Ectodermal cell (in vitro differentiated cells): Measurements from ENCODE around the gene DFFB.

Experiments
- H3K27ac ChIP-seq: 2 replicates; pipeline ENCODE4 v1.7.0; 2013; ENCODE audit warnings: mild to moderate bottlenecking, low read depth, low read length; ENCODE audit not compliant: insufficient read depth, poor library complexity, severe bottlenecking
- H3K27me3 ChIP-seq: 2 replicates; pipeline ENCODE4 v1.7.0; 2013; ENCODE audit warnings: mild to moderate bottlenecking, low read length; ENCODE audit not compliant: insufficient read depth, control insufficient read depth, poor library complexity, severe bottlenecking
- H3K36me3 ChIP-seq: one replicate; pipeline ENCODE4 v1.7.0; 2013; ENCODE audit warnings: low read length; ENCODE audit not compliant: control insufficient read depth, insufficient read depth
- H3K4me1 ChIP-seq: one replicate; pipeline ENCODE4 v1.7.0; 2013; ENCODE audit warnings: low read length; ENCODE audit not compliant: control insufficient read depth, insufficient read depth
- H3K4me3 ChIP-seq: 2 replicates; pipeline ENCODE4 v1.7.0; 2013; ENCODE audit warnings: low read depth, low read length, control low read depth; ENCODE audit not compliant: insufficient read depth
- H3K9me3 ChIP-seq: 2 replicates; pipeline ENCODE4 v1.7.0; 2013; ENCODE audit warnings: mild to moderate bottlenecking, low read length, moderate library complexity; ENCODE audit not compliant: control insufficient read depth
- WGBS, 2 experiments: methylation state at CpG; one replicate each; pipeline ENCODE4 v1.1.7; 2013; ENCODE audit warnings: missing lambda C conversion rate in 2 of 2; 5-methylcytosine and 5-hydroxymethylcytosine counted together

The DFFB gene

GRCh38 chr1:3902111-3902511 lies 44.8 kb downstream of the DFFB start:
- Histone ChIP-seq H3K27ac (no peak overlapping the region), H3K36me3 (no peaks in the 10 kb centered on the region), H3K9me3 (no peaks in the 10 kb centered on the region), H3K27me3 (no peaks in the 10 kb centered on the region), H3K4me1 (peaks cover 10% of the 10 kb centered on the region), H3K4me3 (no peak overlapping the region)
- WGBS, 2 experiments, result 93 to 96% methylated on average over 14 to 15 of the region's 15 CpGs

DNA sequence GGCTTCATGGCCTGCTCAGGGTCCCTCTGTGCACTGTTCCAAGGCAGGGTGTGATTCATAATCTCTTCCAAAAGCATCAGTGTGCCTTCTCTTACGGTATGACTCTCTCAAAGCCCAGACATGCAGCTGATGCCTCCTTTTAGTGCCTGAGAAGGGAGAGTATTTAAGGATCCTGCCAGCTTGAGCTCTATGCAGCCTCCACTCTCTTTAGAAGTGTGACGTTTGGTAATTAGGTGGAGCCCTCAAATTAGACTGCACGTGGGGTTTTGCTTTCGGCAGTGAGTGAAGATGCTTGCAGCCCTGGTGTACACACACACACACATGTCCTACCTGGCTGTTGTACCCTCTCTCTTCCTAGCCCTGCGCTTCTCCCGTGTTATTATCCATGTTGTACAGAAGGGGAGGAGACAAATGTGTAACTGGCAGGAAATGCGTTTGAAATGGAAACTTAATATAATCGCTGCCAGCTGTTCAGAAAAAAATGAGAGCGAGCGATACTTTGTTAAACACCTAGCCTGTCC lies 45.4 kb downstream of the DFFB start:
- no peaks in the 10 kb centered on the region for H3K27me3 ChIP-seq
- 95 to 96% methylated on average over 10 of the region's 10 CpGs for WGBS, 2 experiments
- no peak overlapping the region for H3K27ac ChIP-seq
- no peak overlapping the region for H3K4me3 ChIP-seq
- no peaks in the 10 kb centered on the region for H3K9me3 ChIP-seq
- H3K36me3 ChIP-seq, result no peaks in the 10 kb centered on the region
- H3K4me1 ChIP-seq, result peaks cover 10% of the 10 kb centered on the region

GRCh38 chr1:3903141-3904005 lies 46.1 kb downstream of the DFFB start:
- H3K9me3 ChIP-seq, result no peaks in the 10 kb centered on the region
- WGBS, 2 experiments, result 81 to 84% methylated on average over 16 of the region's 16 CpGs
- no peak overlapping the region for H3K4me3 ChIP-seq
- H3K27ac ChIP-seq, result no peak overlapping the region
- H3K36me3 ChIP-seq, result no peaks in the 10 kb centered on the region
- peaks cover 10% of the 10 kb centered on the region for H3K4me1 ChIP-seq
- no peaks in the 10 kb centered on the region for H3K27me3 ChIP-seq

GRCh38 chr1:3904006-3904842 lies 46.9 kb downstream of the DFFB start:
- no peaks in the 10 kb centered on the region for H3K36me3 ChIP-seq
- no peaks in the 10 kb centered on the region for H3K9me3 ChIP-seq
- H3K27ac ChIP-seq, result no peak overlapping the region
- peaks cover 14% of the 10 kb centered on the region for H3K4me1 ChIP-seq
- H3K4me3 ChIP-seq, result no peak overlapping the region
- H3K27me3 ChIP-seq, result no peaks in the 10 kb centered on the region
- WGBS, 2 experiments, result 86% methylated on average over 24 of the region's 24 CpGs

GRCh38 chr1:3904843-3905185 lies 47.5 kb downstream of the DFFB start:
- Histone ChIP-seq H3K27ac (no peak overlapping the region), H3K36me3 (no peaks in the 10 kb centered on the region), H3K4me1 (peaks cover 19% of the 10 kb centered on the region), H3K9me3 (no peaks in the 10 kb centered on the region), H3K4me3 (no peak overlapping the region), H3K27me3 (no peaks in the 10 kb centered on the region)
- 90 to 91% methylated on average over 4 of the region's 4 CpGs for WGBS, 2 experiments

DNA sequence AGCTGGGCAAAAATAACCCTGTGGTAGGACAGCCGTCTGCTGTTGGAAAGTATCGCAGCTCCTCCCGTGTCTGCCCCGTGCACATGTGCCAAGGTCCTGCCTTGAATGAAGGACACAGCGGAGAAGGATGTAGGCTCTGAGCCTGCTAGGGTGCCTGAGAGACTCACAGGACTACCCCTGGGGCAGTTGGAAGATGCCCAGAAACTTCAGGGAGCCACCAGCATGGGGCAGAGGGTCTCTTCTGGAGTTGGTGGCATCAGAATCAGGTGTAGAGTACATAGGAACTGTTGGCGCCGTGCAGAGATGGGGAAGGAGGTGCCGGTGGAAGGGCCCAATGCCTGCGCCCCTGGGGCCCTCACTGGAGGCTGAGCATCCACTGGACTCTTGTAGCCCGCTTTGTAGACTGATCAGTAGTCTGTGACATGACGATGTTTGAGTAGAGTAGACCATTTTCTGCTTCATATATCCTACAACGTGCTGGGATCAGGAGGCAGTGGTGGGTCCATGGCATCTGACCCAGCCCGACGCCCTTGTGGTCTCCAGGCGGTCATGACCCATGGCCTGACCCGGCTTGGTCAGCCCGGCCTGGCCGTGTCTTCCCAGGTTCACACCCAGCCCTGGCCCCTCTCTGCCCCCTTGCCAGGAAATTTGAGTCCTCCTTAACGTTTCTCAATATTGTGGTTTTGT lies 48.1 kb downstream of the DFFB start:
- Histone ChIP-seq H3K4me3 (no peak overlapping the region), H3K4me1 (peaks cover 19% of the 10 kb centered on the region), H3K9me3 (no peaks in the 10 kb centered on the region), H3K36me3 (no peaks in the 10 kb centered on the region), H3K27ac (no peak overlapping the region), H3K27me3 (no peaks in the 10 kb centered on the region)
- WGBS, 2 experiments, result 95 to 96% methylated on average over 19 of the region's 19 CpGs

DNA sequence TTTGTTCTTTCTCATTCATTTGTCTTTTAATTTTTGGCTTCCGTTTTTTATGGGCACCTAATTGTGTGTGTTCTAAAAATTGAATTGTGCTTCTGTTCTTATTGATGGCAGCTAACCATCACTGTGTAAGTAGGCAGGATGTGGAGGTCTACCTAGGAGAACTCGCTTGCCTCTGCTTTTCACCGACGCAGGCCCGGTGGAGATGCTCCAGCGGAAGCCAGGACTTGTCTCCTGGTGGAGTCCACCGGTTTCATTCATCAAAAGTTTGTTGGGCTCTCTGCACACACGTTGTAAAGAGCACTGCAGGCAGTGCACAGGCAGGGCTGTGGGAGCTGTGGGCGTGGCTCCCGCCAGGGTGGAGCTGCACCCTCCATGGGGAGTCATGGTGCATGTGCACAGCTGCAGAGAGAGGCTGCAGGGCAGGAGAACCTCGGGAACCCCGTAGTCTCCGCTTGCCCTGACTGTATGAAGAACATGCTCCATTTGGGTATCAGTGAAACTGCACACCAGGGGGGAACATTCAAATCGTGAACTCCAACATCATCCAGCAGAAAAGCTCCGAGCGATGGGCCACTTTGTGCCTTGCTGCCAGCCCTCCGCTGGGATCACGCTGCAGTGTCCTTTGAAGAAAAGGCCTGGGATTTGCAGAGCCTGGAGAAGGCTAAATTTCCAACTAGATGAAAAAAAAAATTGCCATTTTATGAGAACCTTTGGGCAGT lies 48.8 kb downstream of the DFFB start:
- H3K4me3 ChIP-seq, result no peak overlapping the region
- H3K36me3 ChIP-seq, result no peaks in the 10 kb centered on the region
- H3K9me3 ChIP-seq, result no peaks in the 10 kb centered on the region
- no peak overlapping the region for H3K27ac ChIP-seq
- no peaks in the 10 kb centered on the region for H3K27me3 ChIP-seq
- WGBS, 2 experiments, result 91% methylated on average over 18 of the region's 18 CpGs
- peaks cover 22% of the 10 kb centered on the region for H3K4me1 ChIP-seq

DNA sequence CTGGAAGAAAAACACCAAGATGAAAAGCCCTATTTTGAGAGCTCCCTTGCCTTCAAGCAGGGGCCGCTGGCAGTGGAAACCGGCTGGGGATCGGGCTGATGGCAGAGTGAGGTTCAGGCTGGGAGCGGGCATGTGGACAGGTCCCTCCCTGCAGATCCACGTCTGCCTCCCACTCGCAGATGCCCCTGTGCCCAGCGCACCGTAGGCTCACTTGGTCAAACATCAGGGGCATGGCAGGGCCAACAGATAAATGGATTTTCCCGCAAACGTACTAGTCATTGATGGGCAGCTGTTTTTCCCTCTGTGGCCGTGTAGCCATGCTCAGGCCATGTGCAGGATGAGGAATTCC lies 49.4 kb downstream of the DFFB start:
- H3K36me3 ChIP-seq, result no peaks in the 10 kb centered on the region
- no peaks in the 10 kb centered on the region for H3K9me3 ChIP-seq
- 91% methylated on average over 11 of the region's 11 CpGs for WGBS, 2 experiments
- no peak overlapping the region for H3K4me3 ChIP-seq
- no peak overlapping the region for H3K27ac ChIP-seq
- H3K27me3 ChIP-seq, result no peaks in the 10 kb centered on the region
- H3K4me1 ChIP-seq, result peaks cover 27% of the 10 kb centered on the region

GRCh38 chr1:3907031-3907534 lies 49.8 kb downstream of the DFFB start:
- WGBS, 2 experiments, result 86 to 88% methylated on average over 22 of the region's 22 CpGs
- Histone ChIP-seq H3K36me3 (no peaks in the 10 kb centered on the region), H3K4me3 (no peak overlapping the region), H3K27ac (no peak overlapping the region), H3K27me3 (no peaks in the 10 kb centered on the region), H3K9me3 (no peaks in the 10 kb centered on the region), H3K4me1 (peaks cover 27% of the 10 kb centered on the region)
